ENCODE results near the gene VIPR2. TPM values are rescaled to one million over a fixed set of nuclear protein-coding genes. Genes with fewer than 3 reads are reported as not detected.
A peak's percentile ranks its signal among the peaks of the same experiment; 100 is the strongest.

VIPR2 gene
- total RNA-seq, 1 donor from 2014 or later: 4.5 TPM

DNA sequence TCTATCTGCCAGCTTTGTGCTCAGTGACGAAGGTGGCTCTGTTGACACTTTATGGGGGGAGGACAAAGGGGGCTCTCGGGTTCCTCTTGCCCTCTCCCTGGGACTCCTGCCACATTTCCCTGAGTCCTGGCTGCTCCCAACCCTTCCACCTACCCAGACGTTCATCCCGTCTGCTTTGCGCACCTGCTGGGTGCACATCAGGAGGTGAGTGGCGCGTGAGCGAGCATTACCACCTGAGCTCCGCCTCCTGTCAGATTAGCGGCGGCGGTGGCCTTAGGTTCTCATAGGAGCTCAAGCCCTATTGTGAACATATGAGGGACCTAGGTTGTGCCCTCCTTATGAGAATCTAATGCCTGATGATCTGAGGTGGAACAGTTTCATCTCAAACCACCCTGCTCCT lies 151.1 kb downstream of the VIPR2 start:
- no peaks in the 10 kb centered on the region for H3K4me1 ChIP-seq
- H3K4me3 ChIP-seq: no peak overlapping the region
- DNase-seq: peak; percentile 40
- H3K9me3 ChIP-seq: no peaks in the 10 kb centered on the region
- TF ChIP-seq, protein P1, sequence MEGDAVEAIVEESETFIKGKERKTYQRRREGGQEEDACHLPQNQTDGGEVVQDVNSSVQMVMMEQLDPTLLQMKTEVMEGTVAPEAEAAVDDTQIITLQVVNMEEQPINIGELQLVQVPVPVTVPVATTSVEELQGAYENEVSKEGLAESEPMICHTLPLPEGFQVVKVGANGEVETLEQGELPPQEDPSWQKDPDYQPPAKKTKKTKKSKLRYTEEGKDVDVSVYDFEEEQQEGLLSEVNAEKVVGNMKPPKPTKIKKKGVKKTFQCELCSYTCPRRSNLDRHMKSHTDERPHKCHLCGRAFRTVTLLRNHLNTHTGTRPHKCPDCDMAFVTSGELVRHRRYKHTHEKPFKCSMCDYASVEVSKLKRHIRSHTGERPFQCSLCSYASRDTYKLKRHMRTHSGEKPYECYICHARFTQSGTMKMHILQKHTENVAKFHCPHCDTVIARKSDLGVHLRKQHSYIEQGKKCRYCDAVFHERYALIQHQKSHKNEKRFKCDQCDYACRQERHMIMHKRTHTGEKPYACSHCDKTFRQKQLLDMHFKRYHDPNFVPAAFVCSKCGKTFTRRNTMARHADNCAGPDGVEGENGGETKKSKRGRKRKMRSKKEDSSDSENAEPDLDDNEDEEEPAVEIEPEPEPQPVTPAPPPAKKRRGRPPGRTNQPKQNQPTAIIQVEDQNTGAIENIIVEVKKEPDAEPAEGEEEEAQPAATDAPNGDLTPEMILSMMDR (IDR thresholded peaks at IDR 0.05): no peak
- no peak for ATAC-seq
- intact Hi-C loops (cut with DNase I): no loop called here
- H3K36me3 ChIP-seq: no peaks in the 10 kb centered on the region
- H3K27ac ChIP-seq: no peak overlapping the region
- H3K27me3 ChIP-seq: peaks cover 28% of the 10 kb centered on the region

DNA sequence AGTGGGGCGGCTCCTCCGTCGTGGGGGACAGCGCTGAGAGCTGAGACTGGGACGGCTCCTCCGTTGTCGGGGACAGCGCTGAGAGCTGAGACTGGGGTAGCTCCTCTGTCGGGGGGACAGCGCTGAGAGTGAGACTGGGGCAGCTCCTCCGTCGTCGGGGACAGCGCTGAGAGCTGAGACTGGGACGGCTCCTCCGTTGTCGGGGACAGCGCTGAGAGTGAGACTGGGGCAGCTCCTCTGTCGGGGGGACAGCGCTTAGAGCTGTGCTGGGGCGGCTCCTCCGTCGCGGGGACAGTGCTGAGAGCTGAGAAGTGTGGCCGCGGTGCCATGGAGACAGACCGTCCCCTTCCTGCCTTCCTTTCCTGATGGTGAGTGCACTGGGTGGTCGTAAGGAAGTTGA lies 151.9 kb downstream of the VIPR2 start:
- no peaks in the 10 kb centered on the region for H3K4me1 ChIP-seq
- no peaks in the 10 kb centered on the region for H3K36me3 ChIP-seq
- TF ChIP-seq, protein P1 (IDR thresholded peaks at IDR 0.05): no peak
- DNase-seq (peak; percentile 56), ATAC-seq (peak; percentile 20)
- no peak overlapping the region for H3K4me3 ChIP-seq
- intact Hi-C loops (cut with DNase I): no loop called here
- no peaks in the 10 kb centered on the region for H3K9me3 ChIP-seq
- H3K27ac ChIP-seq: no peak overlapping the region
- peaks cover 28% of the 10 kb centered on the region for H3K27me3 ChIP-seq

DNA sequence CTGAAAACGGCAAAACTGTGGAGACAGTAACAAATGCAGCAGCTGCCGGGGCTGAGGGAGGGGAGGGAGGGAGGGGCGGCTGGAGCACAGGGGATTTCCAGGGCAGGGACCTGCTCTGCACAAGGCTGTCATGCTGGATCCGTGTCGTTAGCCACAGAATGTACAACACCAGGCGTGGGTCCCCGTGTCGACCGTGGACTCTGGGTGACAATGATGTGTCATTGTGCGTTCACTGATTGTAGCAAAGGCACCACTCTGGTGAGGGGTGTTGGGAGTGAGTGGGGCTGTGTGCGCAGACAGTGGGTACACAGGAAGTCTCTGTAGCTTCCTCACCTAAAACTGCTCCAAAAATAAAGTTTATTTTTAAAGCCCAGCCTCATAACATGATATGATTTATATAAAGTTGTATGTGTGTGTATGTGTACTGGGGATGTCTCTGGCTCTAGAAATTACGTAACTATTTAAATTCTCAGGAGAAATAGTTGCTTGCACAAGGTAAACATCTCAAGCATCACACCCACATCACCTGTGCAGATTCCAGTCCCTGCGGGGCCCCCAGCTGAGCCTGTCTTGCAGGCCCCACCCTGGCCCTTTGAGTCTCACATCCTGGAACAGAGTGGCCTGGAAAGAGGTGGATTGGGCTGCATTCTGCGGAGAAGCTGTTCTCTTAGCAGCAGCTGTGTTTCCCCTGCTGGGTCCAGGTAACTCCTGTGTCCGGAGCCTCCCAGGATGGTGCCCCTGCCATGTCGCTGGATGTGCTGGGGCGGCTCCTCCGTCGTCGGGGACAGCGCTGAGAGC lies 152.6 kb downstream of the VIPR2 start:
- H3K27me3 ChIP-seq: peaks cover 28% of the 10 kb centered on the region
- peak; percentile 82 for DNase-seq
- H3K9me3 ChIP-seq: no peaks in the 10 kb centered on the region
- intact Hi-C loops (cut with DNase I): no loop called here
- no peak overlapping the region for H3K27ac ChIP-seq
- peak; percentile 93 for ATAC-seq
- no peak overlapping the region for H3K4me3 ChIP-seq
- TF ChIP-seq, protein P1 (IDR thresholded peaks at IDR 0.05): no peak
- H3K4me1 ChIP-seq: no peaks in the 10 kb centered on the region
- H3K36me3 ChIP-seq: no peaks in the 10 kb centered on the region

DNA sequence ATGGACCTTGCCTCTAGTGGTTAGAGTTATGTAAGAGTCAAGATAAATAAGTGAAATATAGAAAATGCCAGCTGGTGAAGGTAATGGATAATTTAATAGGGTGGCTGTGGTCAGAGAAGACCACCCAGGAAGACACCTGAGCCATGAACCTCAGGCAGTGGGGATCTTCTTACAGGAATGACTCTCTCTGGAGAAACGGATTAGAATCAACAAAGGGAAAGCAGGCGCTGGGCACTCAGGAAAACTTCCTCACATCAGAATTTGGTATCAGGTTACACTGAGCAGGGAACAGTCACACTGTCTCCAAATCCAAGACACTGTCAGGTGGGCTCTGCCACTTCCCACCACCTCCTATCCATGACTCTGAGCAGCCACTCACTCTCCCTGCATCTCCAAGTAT lies 155.7 kb downstream of the VIPR2 start:
- DNase-seq (no peak), ATAC-seq (no peak)
- intact Hi-C loops (cut with DNase I): no loop called here
- H3K4me1 ChIP-seq: no peaks in the 10 kb centered on the region
- no peak overlapping the region for H3K4me3 ChIP-seq
- no peaks in the 10 kb centered on the region for H3K36me3 ChIP-seq
- TF ChIP-seq, protein P1 (IDR thresholded peaks at IDR 0.05): no peak
- H3K9me3 ChIP-seq: no peaks in the 10 kb centered on the region
- H3K27ac ChIP-seq: no peak overlapping the region
- peaks cover 10% of the 10 kb centered on the region for H3K27me3 ChIP-seq

DNA sequence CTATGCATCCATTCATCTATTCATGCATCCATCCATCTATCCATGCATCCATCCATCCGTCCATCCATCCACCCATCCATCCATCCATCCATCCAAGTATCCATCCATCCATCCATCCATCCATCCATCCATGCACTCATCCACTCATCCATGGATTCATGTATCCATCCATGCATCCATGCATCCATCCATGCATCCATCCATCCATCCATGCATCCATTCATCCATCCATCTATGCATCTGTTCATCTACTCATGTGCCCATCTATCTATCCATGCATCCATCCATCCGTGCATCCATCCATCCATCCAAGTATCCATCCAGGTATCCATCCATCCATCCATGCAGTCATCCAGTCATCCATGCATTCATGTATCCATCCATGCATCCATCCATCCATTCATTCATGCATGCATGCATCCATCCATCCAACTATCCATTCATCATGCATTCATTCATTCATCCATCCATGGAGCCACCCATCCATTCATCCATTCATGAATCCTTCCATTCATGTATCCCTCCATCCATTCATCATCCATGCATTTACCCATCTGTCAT lies 156.3 kb downstream of the VIPR2 start:
- Histone ChIP-seq H3K27me3 (peaks cover 7% of the 10 kb centered on the region), H3K27ac (no peak overlapping the region), H3K4me1 (no peaks in the 10 kb centered on the region), H3K4me3 (no peak overlapping the region), H3K36me3 (no peaks in the 10 kb centered on the region), H3K9me3 (no peaks in the 10 kb centered on the region)
- ATAC-seq: no peak
- TF ChIP-seq, protein P1 (IDR thresholded peaks at IDR 0.05): no peak
- DNase-seq: no peak
- intact Hi-C loops (cut with DNase I): no loop called here

Measured in upper lobe of right lung (tissue), 1 donor.